Left lung (tissue), 10 donors: ENCODE data around the gene IRGQ. TPM values are rescaled to one million over a fixed set of nuclear protein-coding genes. Genes with fewer than 3 reads are reported as not detected.
"Not testable (repeated sequence)": the region's sequence is repeated elsewhere in the genome, so short reads cannot be mapped to it uniquely, and the experiment has no call there.

Source experiments
- ATAC-seq: fragments of 200-7000 bp; cut with Tn5 transposase; one replicate; pipeline ENCODE4 v1.9.1; 2020; ENCODE audit warnings: moderate library complexity
- DNase-seq, 4 donors: peaks; one replicate each; pipeline ENCODE4 v3.0.0-alpha.2; 2013 to 2020
- H3K27ac ChIP-seq, 2 donors: fragments of 200-600 bp; sonication (generic) in 1 of 2; one replicate each; pipeline versions ENCODE4 v1.5.0 to v1.8.0; 2020 to 2021
- H3K27me3 ChIP-seq, 2 donors: fragments of 200-600 bp; sonication (generic) in 1 of 2; one replicate each; pipeline versions ENCODE4 v1.5.0 to v1.8.0; 2020 to 2021
- H3K36me3 ChIP-seq, 2 donors: fragments of 200-600 bp; sonication (generic) in 1 of 2; one replicate each; pipeline versions ENCODE4 v1.5.0 to v1.8.0; 2020 to 2021
- H3K4me1 ChIP-seq, 2 donors: fragments of 200-600 bp; one replicate each; pipeline ENCODE4 v1.8.0; 2021
- H3K4me3 ChIP-seq, 2 donors: fragments of 200-600 bp; sonication (generic) in 1 of 2; one replicate each; pipeline versions ENCODE4 v1.5.0 to v1.8.0; 2020 to 2021; ENCODE audit warnings: mild to moderate bottlenecking in 1 of 2
- H3K9me3 ChIP-seq, 2 donors: fragments of 200-600 bp; sonication (generic) in 1 of 2; one replicate each; pipeline versions ENCODE4 v1.5.0 to v1.8.0; 2020 to 2021
- intact Hi-C, 2 donors: fragments of 100-400 bp; cut with DNase I; formaldehyde crosslinking; loops; one replicate each; pipeline versions ENCODE4 v1.11.2 to v1.14.2; 2022
- polyA plus RNA-seq, 6 donors: library from polyadenylated mRNA; unstranded; fragments of 120-200 nt; gene quantifications; one replicate each; pipeline ENCODE4 v1.2.1, GENCODE V29; 2013; ENCODE audit not compliant: insufficient read length in 6 of 6
- total RNA-seq, 2 donors: library from RNA; stranded (reverse); fragmentation: NEBNext Ultra II Directional; extraction: Animal tissue kit (Norgen Biotek cat#: 25700); gene quantifications; one replicate each; pipeline ENCODE4 v1.2.1, GENCODE V29; 2021
- TF ChIP-seq, protein P1 (sequence below), 2 donors: fragments of 200-600 bp; sonication (generic) in 1 of 2; IDR thresholded peaks; one replicate each; pipeline versions ENCODE4 v1.5.0 to v1.8.0; 2021; ENCODE audit warnings: antibody characterized with exemption in 2 of 2
- donor health status: DM: no; HTN: yes; CAD: no.
- donor health status: DM: no; HTN: no; CAD: no.

Gene IRGQ
- total and polyA plus RNA-seq, 8 donors = 15.1 to 27.6 (median 17.7) TPM

DNA sequence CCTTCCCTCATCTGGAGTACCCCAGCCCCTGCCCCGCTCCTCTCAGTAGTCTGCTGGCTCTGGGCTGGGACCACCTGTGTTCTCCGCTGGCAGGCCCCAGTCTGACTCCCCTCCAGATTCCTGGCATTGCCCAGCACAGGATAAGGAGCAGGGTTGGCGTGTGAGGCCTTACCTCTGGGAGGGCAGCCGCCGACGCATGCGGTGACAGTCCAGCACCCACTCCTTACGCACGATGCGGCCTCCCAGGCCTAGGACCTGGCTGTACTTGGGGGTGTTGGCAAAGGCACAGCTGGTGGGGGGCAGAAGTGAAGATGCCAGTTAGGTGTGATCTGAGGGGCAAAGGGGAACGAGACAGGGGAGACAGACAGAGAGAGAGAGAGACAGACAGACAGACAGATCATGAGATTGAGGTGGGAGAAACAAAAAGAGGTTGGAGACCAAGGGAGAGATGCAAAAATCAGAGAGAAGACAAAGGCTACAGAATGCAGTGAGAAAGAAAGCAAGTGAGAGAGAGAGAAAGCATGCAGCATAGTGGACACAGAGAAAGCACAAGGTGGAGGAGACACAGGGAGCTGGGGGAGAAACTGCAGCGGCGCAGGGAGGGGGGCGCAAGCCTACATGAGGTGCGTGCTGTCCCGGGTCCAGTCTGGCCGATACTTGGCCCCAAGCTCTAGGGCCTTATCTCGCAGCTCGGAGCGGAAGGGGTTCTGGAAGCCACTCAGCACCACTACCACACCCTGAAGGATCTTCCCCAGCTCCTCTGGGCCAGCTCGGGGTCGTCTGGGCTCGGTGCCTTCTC is 44.3 kb downstream of the IRGQ start:
- Histone ChIP-seq H3K27ac (no peak overlapping the region), H3K9me3 (no peaks in the 10 kb centered on the region), H3K4me3 (no peak overlapping the region), H3K4me1 (no peaks in the 10 kb centered on the region), H3K36me3 (peaks cover 0 to 67% of the 10 kb centered on the region in 2 donors), H3K27me3 (no peaks in the 10 kb centered on the region)
- ATAC-seq (no peak), DNase-seq (no peak)
- intact Hi-C loops = loop anchor here in 1 of 2 donors (10.0 kb wide), 1 partner anchor 93 kb away; no protein-coding TSS in a partner anchor
- TF ChIP-seq, protein P1, sequence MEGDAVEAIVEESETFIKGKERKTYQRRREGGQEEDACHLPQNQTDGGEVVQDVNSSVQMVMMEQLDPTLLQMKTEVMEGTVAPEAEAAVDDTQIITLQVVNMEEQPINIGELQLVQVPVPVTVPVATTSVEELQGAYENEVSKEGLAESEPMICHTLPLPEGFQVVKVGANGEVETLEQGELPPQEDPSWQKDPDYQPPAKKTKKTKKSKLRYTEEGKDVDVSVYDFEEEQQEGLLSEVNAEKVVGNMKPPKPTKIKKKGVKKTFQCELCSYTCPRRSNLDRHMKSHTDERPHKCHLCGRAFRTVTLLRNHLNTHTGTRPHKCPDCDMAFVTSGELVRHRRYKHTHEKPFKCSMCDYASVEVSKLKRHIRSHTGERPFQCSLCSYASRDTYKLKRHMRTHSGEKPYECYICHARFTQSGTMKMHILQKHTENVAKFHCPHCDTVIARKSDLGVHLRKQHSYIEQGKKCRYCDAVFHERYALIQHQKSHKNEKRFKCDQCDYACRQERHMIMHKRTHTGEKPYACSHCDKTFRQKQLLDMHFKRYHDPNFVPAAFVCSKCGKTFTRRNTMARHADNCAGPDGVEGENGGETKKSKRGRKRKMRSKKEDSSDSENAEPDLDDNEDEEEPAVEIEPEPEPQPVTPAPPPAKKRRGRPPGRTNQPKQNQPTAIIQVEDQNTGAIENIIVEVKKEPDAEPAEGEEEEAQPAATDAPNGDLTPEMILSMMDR (IDR thresholded peaks at IDR 0.05) = no peak

DNA sequence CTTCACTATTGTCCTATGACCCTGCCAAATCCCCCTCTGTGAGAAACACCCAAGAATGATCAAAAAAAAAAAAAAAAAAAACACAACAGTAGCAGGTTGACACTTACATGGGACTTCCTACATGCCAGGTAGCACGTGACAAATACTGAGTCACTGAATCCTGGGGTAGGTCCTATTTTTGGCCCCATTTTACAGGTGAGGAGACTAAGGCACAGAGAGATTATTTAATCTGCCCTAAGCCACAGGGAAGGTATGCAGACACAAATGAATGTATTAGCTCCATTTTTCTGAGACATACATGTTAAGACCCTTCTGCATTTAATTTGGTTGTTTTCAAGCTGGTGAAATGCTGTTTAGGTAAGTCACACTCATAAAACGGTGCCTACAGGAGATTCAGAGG is 47.2 kb downstream of the IRGQ start:
- Histone ChIP-seq H3K4me3 (no peak overlapping the region), H3K27me3 (no peaks in the 10 kb centered on the region), H3K9me3 (no peaks in the 10 kb centered on the region), H3K4me1 (no peaks in the 10 kb centered on the region), H3K27ac (no peak overlapping the region), H3K36me3 (peaks cover 0 to 75% of the 10 kb centered on the region in 2 donors)
- ATAC-seq (no peak), DNase-seq (no peak)
- intact Hi-C loops = no loop called here
- TF ChIP-seq, protein P1 (IDR thresholded peaks at IDR 0.05) = no peak

- H3K27ac ChIP-seq, H3K9me3 ChIP-seq, H3K4me3 ChIP-seq, H3K4me1 ChIP-seq, ATAC-seq, intact Hi-C loops, H3K27me3 ChIP-seq: not testable (repeated sequence)
- H3K36me3 ChIP-seq = peaks cover 0 to 75% of the 10 kb centered on the region in 2 donors
- DNase-seq = peak in 1 of 4 donors; percentile 20
Observed at GRCh38 chr19:43547926-43548325, 48.0 kb downstream of the IRGQ start.

DNA sequence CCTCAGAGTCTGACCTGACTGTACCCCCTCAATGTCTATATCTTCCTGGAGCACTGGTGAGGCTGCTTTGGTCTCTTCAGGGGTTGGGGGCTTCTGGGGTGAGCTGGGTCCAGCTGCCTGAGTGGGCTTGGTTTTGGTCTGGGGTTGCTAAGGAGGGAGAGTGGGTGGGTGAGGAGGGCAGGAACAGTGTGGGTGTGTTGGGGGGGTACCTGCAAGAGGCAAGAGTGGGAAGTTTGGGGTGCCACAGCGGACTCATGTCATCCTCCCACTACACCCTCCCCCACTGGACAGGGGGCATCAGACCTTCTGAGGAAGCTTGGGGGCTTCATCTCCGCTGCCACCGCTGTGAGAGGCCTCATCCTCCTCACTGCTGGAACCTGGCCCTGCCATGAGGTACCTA is 49.4 kb downstream of the IRGQ start:
- Histone ChIP-seq H3K9me3 (no peaks in the 10 kb centered on the region), H3K27me3 (no peaks in the 10 kb centered on the region), H3K27ac (no peak overlapping the region), H3K36me3 (peaks cover 0 to 78% of the 10 kb centered on the region in 2 donors), H3K4me3 (no peak overlapping the region), H3K4me1 (no peaks in the 10 kb centered on the region)
- ATAC-seq (no peak), DNase-seq (peak in 1 of 4 donors; percentile 24)
- intact Hi-C loops = no loop called here
- TF ChIP-seq, protein P1 (IDR thresholded peaks at IDR 0.05) = no peak

- Histone ChIP-seq H3K36me3 (peaks cover 0 to 78% of the 10 kb centered on the region in 2 donors), H3K4me3 (no peak overlapping the region), H3K27ac (no peak overlapping the region), H3K27me3 (no peaks in the 10 kb centered on the region), H3K9me3 (no peaks in the 10 kb centered on the region), H3K4me1 (no peaks in the 10 kb centered on the region)
- DNase-seq (peak in 1 of 4 donors; percentile 34), ATAC-seq (no peak)
- intact Hi-C loops = no loop called here
- TF ChIP-seq, protein P1 (IDR thresholded peaks at IDR 0.05) = no peak
Observed at GRCh38 chr19:43545981-43546380, 50.0 kb downstream of the IRGQ start.
